A549 (cell line): Measurements from ENCODE around the gene ADAM12. TPM values are rescaled to one million over a fixed set of nuclear protein-coding genes. Genes with fewer than 3 reads are reported as not detected.

ENCODE experiments used
- ATAC-seq, 2 experiments: fragments of 200-7000 bp in 1 of 2; fragments of >200 bp in 1 of 2; cut with Nextera tagmentation in 1 of 2; cut with Tn5 transposase in 1 of 2; 3 replicates each; pipeline versions ENCODE4 v1.8.0 to v1.9.1; 2018 to 2020; ENCODE audit warnings: mild to moderate bottlenecking in 1 of 2, moderate library complexity in 1 of 2
- CTCF ChIA-PET: fragments of 300-600 bp; sonication (Branson Sonifier 250); formaldehyde crosslinking; extraction: SDS; loops from one replicate; lab custom pipeline; 2021; ENCODE audit warnings: antibody characterized with exemption, inconsistent platforms; lab: Yijun Ruan, JAX
- POLR2A ChIA-PET: fragments of 350-600 bp; formaldehyde crosslinking; extraction: SDS; loops from one replicate; lab custom pipeline; 2021; ENCODE audit warnings: antibody characterized with exemption, inconsistent platforms; lab: Yijun Ruan, JAX
- DNase-seq, 2 experiments: peaks; one replicate each; pipeline versions ENCODE4 v3.0.0 to v3.0.0-alpha.2; 2011 to 2016; ENCODE audit warnings: low read depth in 1 of 2, low spot score in 1 of 2
- FAIRE-seq: peaks from 2 replicates; lab custom pipeline; 2011; peaks lifted over from hg19 to GRCh38; lab: Jason Lieb, UNC
- H3K27ac ChIP-seq, 2 experiments: fragments of >200 bp; sonication (Bioruptor Twin); formaldehyde crosslinking; 3 replicates each; pipeline ENCODE4 v1.5.1; 2016 to 2017
- H3K4me1 ChIP-seq: fragments of >200 bp; sonication (Bioruptor Twin); formaldehyde crosslinking; 3 replicates; pipeline ENCODE4 v1.6.1; 2016
- H3K4me2 ChIP-seq: fragments of >200 bp; sonication (Bioruptor Twin); formaldehyde crosslinking; 3 replicates; pipeline ENCODE4 v1.6.1; 2016
- H3K4me3 ChIP-seq: fragments of >200 bp; sonication (Bioruptor Twin); formaldehyde crosslinking; 3 replicates; pipeline ENCODE4 v1.5.1; 2016
- H3K9me3 ChIP-seq: fragments of >200 bp; sonication (Bioruptor Twin); formaldehyde crosslinking; 3 replicates; pipeline ENCODE4 v1.6.1; 2016
- BHLHE40 ChIP-seq: IDR thresholded peaks from 2 replicates; pipeline ENCODE4 v1.6.1; 2012; ENCODE audit warnings: low read depth, low read length, inconsistent platforms
- CBX8 ChIP-seq: fragments of 200-600 bp; sonication (generic); IDR thresholded peaks from 2 replicates; pipeline ENCODE4 v1.6.1; 2016
- CHD4 ChIP-seq: fragments of 200-600 bp; sonication (generic); IDR thresholded peaks from 2 replicates; pipeline ENCODE4 v1.6.1; 2016; ENCODE audit warnings: antibody characterized with exemption, mild to moderate bottlenecking, borderline replicate concordance
- CTCF ChIP-seq: fragments of >200 bp; sonication (Bioruptor Twin); formaldehyde crosslinking; IDR thresholded peaks from 3 replicates; pipeline ENCODE4 v1.5.1; 2016
- EHF ChIP-seq: fragments of 250-450 bp; sonication (Bioruptor Pico); IDR thresholded peaks from 2 replicates; pipeline ENCODE4 v1.5.0; 2020; ENCODE audit warnings: mild to moderate bottlenecking
- ESRRA ChIP-seq: fragments of 150-350 bp; IDR thresholded peaks from 2 replicates; pipeline ENCODE4 v1.6.1; 2014; ENCODE audit warnings: mild to moderate bottlenecking, low read length, borderline replicate concordance
- FOSB ChIP-seq: fragments of 250-450 bp; sonication (Bioruptor Pico); IDR thresholded peaks from 2 replicates; pipeline ENCODE4 v1.5.0; 2020; ENCODE audit warnings: mild to moderate bottlenecking, moderate library complexity
- GATA3 ChIP-seq: IDR thresholded peaks from 2 replicates; pipeline ENCODE4 v1.6.1; 2012; ENCODE audit warnings: borderline replicate concordance
- HDAC2 ChIP-seq: fragments of 200-600 bp; sonication (generic); IDR thresholded peaks from 2 replicates; pipeline ENCODE4 v1.6.1; 2016
- HEYL ChIP-seq: fragments of 250-450 bp; sonication (Bioruptor Pico); IDR thresholded peaks from 2 replicates; pipeline ENCODE4 v1.8.0; 2021; ENCODE audit warnings: mild to moderate bottlenecking, moderate library complexity
- HOXB13 ChIP-seq: fragments of 250-450 bp; sonication (Bioruptor Pico); IDR thresholded peaks from 2 replicates; pipeline ENCODE4 v1.5.0; 2020; ENCODE audit warnings: low read depth, mild to moderate bottlenecking, moderate library complexity
- JUNB ChIP-seq: fragments of >200 bp; sonication (Bioruptor Twin); formaldehyde crosslinking; IDR thresholded peaks from 2 replicates; pipeline ENCODE4 v1.6.1; 2016
- KDM5A ChIP-seq: fragments of 200-600 bp; sonication (generic); IDR thresholded peaks from 2 replicates; pipeline ENCODE4 v1.6.1; 2016; ENCODE audit warnings: antibody characterized with exemption, mild to moderate bottlenecking
- MAZ ChIP-seq: fragments of 150-350 bp; IDR thresholded peaks from 2 replicates; pipeline ENCODE4 v1.6.1; 2014; ENCODE audit warnings: antibody characterized with exemption, low read depth, low read length, borderline replicate concordance
- MYC ChIP-seq: IDR thresholded peaks from 2 replicates; pipeline ENCODE4 v1.6.1; 2012; ENCODE audit warnings: mild to moderate bottlenecking, inconsistent platforms, low read length, improper control_type of control experiment, borderline replicate concordance
- NFE2L2 ChIP-seq: fragments of 150-350 bp; conservative IDR thresholded peaks from 2 replicates; pipeline ENCODE4 v1.6.1; 2014; ENCODE audit warnings: low read length
- NPAS2 ChIP-seq: fragments of 250-450 bp; sonication (Bioruptor Pico); IDR thresholded peaks from 2 replicates; pipeline ENCODE4 v1.8.0; 2022; ENCODE audit warnings: mild to moderate bottlenecking, moderate library complexity, borderline replicate concordance
- PBX3 ChIP-seq: IDR thresholded peaks from 2 replicates; pipeline ENCODE4 v1.6.1; 2012
- RARB ChIP-seq: fragments of 250-450 bp; sonication (Bioruptor Pico); IDR thresholded peaks from 2 replicates; pipeline ENCODE4 v1.8.0; 2021; ENCODE audit warnings: mild to moderate bottlenecking, moderate library complexity
- RFX5 ChIP-seq: fragments of 450-650 bp; IDR thresholded peaks from 2 replicates; pipeline ENCODE4 v1.7.1; 2014; ENCODE audit warnings: antibody characterized with exemption, mild to moderate bottlenecking, moderate library complexity
- RNF2 ChIP-seq: fragments of 200-600 bp; sonication (generic); IDR thresholded peaks from 2 replicates; pipeline ENCODE4 v1.6.1; 2016; ENCODE audit warnings: low read depth, mild to moderate bottlenecking, antibody characterized with exemption, moderate library complexity, borderline replicate concordance
- SMC3 ChIP-seq: fragments of >200 bp; sonication (Bioruptor Twin); formaldehyde crosslinking; IDR thresholded peaks from 3 replicates; pipeline ENCODE4 v1.6.1; 2018; ENCODE audit warnings: inconsistent platforms
- TP53 ChIP-seq: fragments of 250-450 bp; sonication (Bioruptor Pico); IDR thresholded peaks from 2 replicates; pipeline ENCODE4 v1.5.0; 2021; ENCODE audit warnings: mild to moderate bottlenecking, moderate library complexity
- ZSCAN20 ChIP-seq: fragments of 250-450 bp; sonication (Bioruptor Pico); IDR thresholded peaks from 2 replicates; pipeline ENCODE4 v1.8.0; 2022; ENCODE audit warnings: mild to moderate bottlenecking, moderate library complexity
- WGBS: methylation state at CpG from one replicate; pipeline ENCODE4 v1.1.6; 2017; ENCODE audit errors: missing lambda C conversion rate; 5-methylcytosine and 5-hydroxymethylcytosine counted together
- polyA plus RNA-seq, 4 experiments: library from polyadenylated mRNA; depleted of rRNA in 3 of 4; stranded (reverse); fragments of >200 nt; fragmentation: RNase III in 1 of 4; extraction: RNeasy Plus Mini Kit Qiagen cat#74134 plus additional on column Dnase treatment in 1 of 4; gene quantifications; 2 replicates in 3 of 4; 3 replicates in 1 of 4; pipeline ENCODE4 v1.2.3, GENCODE V29; 2011 to 2017

ADAM12 gene
- polyA plus RNA-seq, 2 of the 4 experiments (the other 2 are of a cell fraction): 1.6 to 4.8 TPM

GRCh38 chr10:126072622-126073021 lies 315.7 kb downstream of the ADAM12 start (continued):
- TF ChIP-seq CTCF (no peak), RFX5 (no peak), MAZ (no peak), GATA3 (no peak), KDM5A (no peak), NFE2L2 (no peak)
- TF ChIP-seq, all 56 proteins: peak for 0

GRCh38 chr10:126070476-126071215 lies 317.6 kb downstream of the ADAM12 start:
- ATAC-seq (no peak), DNase-seq (no peak), FAIRE-seq (no peak)
- POLR2A ChIA-PET: no interaction called here
- no peak for TF ChIP-seq CHD4
- WGBS: 50% methylated on average over 8 of the region's 8 CpGs
- Histone ChIP-seq H3K4me2 (no peak overlapping the region), H3K9me3 (no peaks in the 10 kb centered on the region), H3K27ac (no peak overlapping the region), H3K4me3 (no peak overlapping the region), H3K4me1 (no peaks in the 10 kb centered on the region)
- CTCF ChIA-PET: interaction anchor here (1.2 to 1.4 kb wide), 2 partner anchors 10 to 11 kb away, joined by 3 to 4 read pairs; no protein-coding TSS in a partner anchor

GRCh38 chr10:126068322-126068721 lies 320.0 kb downstream of the ADAM12 start:
- ATAC-seq (no peak), DNase-seq (no peak), FAIRE-seq (no peak)
- ChIA-PET POLR2A (no interaction called here), CTCF (interaction anchor here (1.1 to 1.2 kb wide), 2 partner anchors 9 to 14 kb away, joined by 4 to 5 read pairs; no protein-coding TSS in a partner anchor)
- 67% methylated on average over 2 of the region's 2 CpGs for WGBS
- H3K4me3 ChIP-seq: no peak overlapping the region
- no peaks in the 10 kb centered on the region for H3K9me3 ChIP-seq
- no peak for TF ChIP-seq TP53
- no peak for TF ChIP-seq MYC
- no peak for TF ChIP-seq SMC3
- TF ChIP-seq ESRRA: no peak
- no peak for TF ChIP-seq RNF2
- TF ChIP-seq HDAC2: no peak
- TF ChIP-seq ZSCAN20 (CRISPR knock-in tag): no peak
- TF ChIP-seq BHLHE40: no peak
- TF ChIP-seq CBX8: no peak
- TF ChIP-seq, all 56 proteins: peak for 0
- H3K4me1 ChIP-seq: peaks cover 4% of the 10 kb centered on the region
- H3K27ac ChIP-seq: no peak overlapping the region
- no peak overlapping the region for H3K4me2 ChIP-seq

GRCh38 chr10:126066456-126066855 lies 321.8 kb downstream of the ADAM12 start:
- H3K27ac ChIP-seq: 0 out of 6 replicates have a peak overlapping the region, but pooled peaks of 1 of the 2 experiments have one; percentile 5
- WGBS: 72% methylated on average over 10 of the region's 10 CpGs
- TF ChIP-seq RNF2 (no peak), ZSCAN20 (CRISPR knock-in tag) (no peak), FOSB (CRISPR knock-in tag) (no peak), HEYL (CRISPR knock-in tag) (no peak), RARB (CRISPR knock-in tag) (no peak), HOXB13 (CRISPR knock-in tag) (no peak), NPAS2 (no peak), HDAC2 (no peak), JUNB (no peak), EHF (no peak), CTCF (no peak), PBX3 (no peak)
- POLR2A ChIA-PET: no interaction called here
- DNase-seq: no peak
- CTCF ChIA-PET: interaction anchor here (1.1 to 1.8 kb wide), 2 partner anchors 8 to 131 kb away, joined by 4 to 5 read pairs; no protein-coding TSS in a partner anchor
- peaks cover 21% of the 10 kb centered on the region for H3K4me1 ChIP-seq
- H3K4me3 ChIP-seq: no peak overlapping the region
- no peak for FAIRE-seq
- no peak for ATAC-seq
- H3K4me2 ChIP-seq: no peak overlapping the region
- peaks cover 3% of the 10 kb centered on the region; the same call in 1 of the 3 replicates for H3K9me3 ChIP-seq
